Panc1 (cell line): ENCODE data around the gene IBA57. TPM values are rescaled to one million over a fixed set of nuclear protein-coding genes. Genes with fewer than 3 reads are reported as not detected.

Source experiments
- ATAC-seq: fragments of 200-7000 bp; cut with Tn5 transposase; 2 replicates; pipeline ENCODE4 v1.9.1; 2020; ENCODE audit warnings: mild to moderate bottlenecking, moderate library complexity
- BruUV-seq: library from RNA; stranded (reverse); fragments of 400-500 nt; replicated peaks from 2 replicates; lab custom pipeline; 2021; lab: Mats Ljungman, UMichigan
- CTCF ChIA-PET: fragments of 300-600 bp; sonication (Branson Sonifier 250); formaldehyde crosslinking; loops from one replicate; lab custom pipeline; 2022; ENCODE audit warnings: antibody characterized with exemption; lab: Charles Lee
- POLR2A ChIA-PET: fragments of 300-600 bp; sonication (Branson Sonifier 250); formaldehyde crosslinking; loops from one replicate; lab custom pipeline; 2022; ENCODE audit warnings: antibody characterized with exemption; lab: Charles Lee
- DNase-seq: peaks from one replicate; pipeline ENCODE4 v3.0.0-alpha.2; 2010; ENCODE audit warnings: low read depth, low spot score
- H3K27ac ChIP-seq: 2 replicates; pipeline ENCODE4 v1.5.1; 2011; ENCODE audit warnings: mild to moderate bottlenecking, low read length, inconsistent platforms
- H3K27me3 ChIP-seq: fragments of 200-500 bp; sonication (Bioruptor generic); 2 replicates; pipeline ENCODE4 v1.6.0; 2014; ENCODE audit warnings: low read length, inconsistent platforms; ENCODE audit not compliant: control insufficient read depth, insufficient read depth
- H3K36me3 ChIP-seq: fragments of 200-500 bp; sonication (Bioruptor generic); 2 replicates; pipeline ENCODE4 v1.5.1; 2014; ENCODE audit warnings: inconsistent platforms, mild to moderate bottlenecking, low read length, moderate library complexity; ENCODE audit not compliant: control insufficient read depth, insufficient read depth
- H3K4me1 ChIP-seq: 2 replicates; pipeline ENCODE4 v1.5.1; 2011; ENCODE audit warnings: inconsistent platforms, mild to moderate bottlenecking, low read length, moderate library complexity; ENCODE audit not compliant: control insufficient read depth, insufficient read depth
- H3K4me3 ChIP-seq, 2 experiments: 2 replicates each; pipeline ENCODE4 v1.5.1; 2011 to 2012; ENCODE audit warnings: low read depth in 2 of 2, low read length in 2 of 2, mild to moderate bottlenecking in 2 of 2, inconsistent platforms in 1 of 2, moderate library complexity in 1 of 2
- H3K9me3 ChIP-seq: fragments of 200-500 bp; sonication (Bioruptor generic); 2 replicates; pipeline ENCODE4 v1.5.1; 2014; ENCODE audit warnings: low read depth, mild to moderate bottlenecking, inconsistent platforms, low read length, moderate library complexity; ENCODE audit not compliant: control insufficient read depth, insufficient read depth
- POLR2AphosphoS5 ChIP-seq: IDR thresholded peaks from 2 replicates; pipeline ENCODE4 v1.6.1; 2012; ENCODE audit warnings: mild to moderate bottlenecking, low read depth, low read length, moderate library complexity
- SIN3A ChIP-seq: IDR thresholded peaks from 2 replicates; pipeline ENCODE4 v1.6.1; 2012; ENCODE audit warnings: low read depth, mild to moderate bottlenecking, low read length, moderate library complexity, borderline replicate concordance; ENCODE audit not compliant: insufficient read depth
- TCF7L2 ChIP-seq: IDR thresholded peaks from 2 replicates; pipeline ENCODE4 v1.6.1; 2011; ENCODE audit warnings: mild to moderate bottlenecking, low read depth, low read length, inconsistent platforms
- in situ Hi-C: cut with HindIII; loops from 2 replicates; pipeline ENCODE4 v1.10.0; 2016; ENCODE audit warnings: low sequenced_read_pairs, low pct_unique_long_range_greater_than_20kb
- intact Hi-C: fragments of 100-400 bp; cut with micrococcal nuclease; formaldehyde crosslinking; loops from one replicate; pipeline ENCODE4 v1.10.0; 2022; ENCODE audit not compliant: unreplicated experiment
- total RNA-seq: library from RNA; stranded (reverse); gene quantifications from one replicate; pipeline ENCODE4 v1.2.1, GENCODE V29; 2021; ENCODE audit not compliant: unreplicated experiment
- TF ChIP-seq, protein P1 (sequence below): fragments of 450-650 bp; IDR thresholded peaks from 2 replicates; pipeline ENCODE4 v1.5.1; 2017; ENCODE audit warnings: mild to moderate bottlenecking
- TF ChIP-seq, protein P2 (sequence below), 2 experiments: IDR thresholded peaks; 2 replicates each; pipeline ENCODE4 v1.6.1; 2011 to 2012; ENCODE audit warnings: low read depth in 2 of 2, control low read depth in 1 of 2, low read length in 1 of 2, mild to moderate bottlenecking in 1 of 2, moderate library complexity in 1 of 2; ENCODE audit not compliant: insufficient read depth in 1 of 2

Gene IBA57
- total RNA-seq, 1 experiment from 2014 or later: 11.3 TPM

DNA sequence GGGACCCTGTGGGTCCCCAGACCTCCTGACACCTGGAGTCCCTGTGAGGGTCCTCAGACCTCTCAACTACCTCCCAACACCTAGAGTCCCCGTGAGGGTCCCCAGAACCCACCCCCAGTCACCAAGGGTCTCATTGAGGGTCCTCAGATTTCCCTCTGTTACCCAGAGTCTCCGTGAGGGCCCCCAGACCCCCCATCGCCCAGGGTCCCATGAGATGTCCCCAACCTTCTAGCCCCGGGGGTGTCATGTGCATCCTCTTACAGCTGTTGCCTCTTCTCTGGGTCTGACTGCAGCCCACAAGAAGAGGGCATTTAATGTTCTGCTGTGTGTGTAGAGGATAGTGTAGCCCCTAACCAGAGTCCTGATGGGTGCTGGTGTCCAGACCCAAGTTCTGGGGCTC, 17.8 kb upstream of the IBA57 start:
- in situ Hi-C loops: no loop called here
- TF ChIP-seq TCF7L2: no peak
- TF ChIP-seq, protein P1, sequence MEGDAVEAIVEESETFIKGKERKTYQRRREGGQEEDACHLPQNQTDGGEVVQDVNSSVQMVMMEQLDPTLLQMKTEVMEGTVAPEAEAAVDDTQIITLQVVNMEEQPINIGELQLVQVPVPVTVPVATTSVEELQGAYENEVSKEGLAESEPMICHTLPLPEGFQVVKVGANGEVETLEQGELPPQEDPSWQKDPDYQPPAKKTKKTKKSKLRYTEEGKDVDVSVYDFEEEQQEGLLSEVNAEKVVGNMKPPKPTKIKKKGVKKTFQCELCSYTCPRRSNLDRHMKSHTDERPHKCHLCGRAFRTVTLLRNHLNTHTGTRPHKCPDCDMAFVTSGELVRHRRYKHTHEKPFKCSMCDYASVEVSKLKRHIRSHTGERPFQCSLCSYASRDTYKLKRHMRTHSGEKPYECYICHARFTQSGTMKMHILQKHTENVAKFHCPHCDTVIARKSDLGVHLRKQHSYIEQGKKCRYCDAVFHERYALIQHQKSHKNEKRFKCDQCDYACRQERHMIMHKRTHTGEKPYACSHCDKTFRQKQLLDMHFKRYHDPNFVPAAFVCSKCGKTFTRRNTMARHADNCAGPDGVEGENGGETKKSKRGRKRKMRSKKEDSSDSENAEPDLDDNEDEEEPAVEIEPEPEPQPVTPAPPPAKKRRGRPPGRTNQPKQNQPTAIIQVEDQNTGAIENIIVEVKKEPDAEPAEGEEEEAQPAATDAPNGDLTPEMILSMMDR: no peak
- TF ChIP-seq, protein P2, sequence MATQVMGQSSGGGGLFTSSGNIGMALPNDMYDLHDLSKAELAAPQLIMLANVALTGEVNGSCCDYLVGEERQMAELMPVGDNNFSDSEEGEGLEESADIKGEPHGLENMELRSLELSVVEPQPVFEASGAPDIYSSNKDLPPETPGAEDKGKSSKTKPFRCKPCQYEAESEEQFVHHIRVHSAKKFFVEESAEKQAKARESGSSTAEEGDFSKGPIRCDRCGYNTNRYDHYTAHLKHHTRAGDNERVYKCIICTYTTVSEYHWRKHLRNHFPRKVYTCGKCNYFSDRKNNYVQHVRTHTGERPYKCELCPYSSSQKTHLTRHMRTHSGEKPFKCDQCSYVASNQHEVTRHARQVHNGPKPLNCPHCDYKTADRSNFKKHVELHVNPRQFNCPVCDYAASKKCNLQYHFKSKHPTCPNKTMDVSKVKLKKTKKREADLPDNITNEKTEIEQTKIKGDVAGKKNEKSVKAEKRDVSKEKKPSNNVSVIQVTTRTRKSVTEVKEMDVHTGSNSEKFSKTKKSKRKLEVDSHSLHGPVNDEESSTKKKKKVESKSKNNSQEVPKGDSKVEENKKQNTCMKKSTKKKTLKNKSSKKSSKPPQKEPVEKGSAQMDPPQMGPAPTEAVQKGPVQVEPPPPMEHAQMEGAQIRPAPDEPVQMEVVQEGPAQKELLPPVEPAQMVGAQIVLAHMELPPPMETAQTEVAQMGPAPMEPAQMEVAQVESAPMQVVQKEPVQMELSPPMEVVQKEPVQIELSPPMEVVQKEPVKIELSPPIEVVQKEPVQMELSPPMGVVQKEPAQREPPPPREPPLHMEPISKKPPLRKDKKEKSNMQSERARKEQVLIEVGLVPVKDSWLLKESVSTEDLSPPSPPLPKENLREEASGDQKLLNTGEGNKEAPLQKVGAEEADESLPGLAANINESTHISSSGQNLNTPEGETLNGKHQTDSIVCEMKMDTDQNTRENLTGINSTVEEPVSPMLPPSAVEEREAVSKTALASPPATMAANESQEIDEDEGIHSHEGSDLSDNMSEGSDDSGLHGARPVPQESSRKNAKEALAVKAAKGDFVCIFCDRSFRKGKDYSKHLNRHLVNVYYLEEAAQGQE (IDR thresholded peaks at IDR 0.05; ENCODE audit: insufficient read depth in 1 of 2, low read depth in 2 of 2, low read length in 1 of 2): no peak
- no peak for TF ChIP-seq SIN3A
- no peak for TF ChIP-seq POLR2AphosphoS5
- no peaks in the 10 kb centered on the region for H3K27me3 ChIP-seq
- ChIA-PET CTCF (interaction anchor here (0.6 kb wide), 1 partner anchor 22 kb away, joined by 5 read pairs; no protein-coding TSS in a partner anchor), POLR2A (no interaction called here)
- no peaks in the 10 kb centered on the region; the same call in 1 of the 2 replicates for H3K36me3 ChIP-seq
- intact Hi-C loops: no loop called here
- H3K9me3 ChIP-seq: no peaks in the 10 kb centered on the region
- H3K4me3 ChIP-seq: no peak overlapping the region
- no TSS peak for BruUV-seq
- H3K4me1 ChIP-seq: peaks cover 28% of the 10 kb centered on the region
- DNase-seq (no peak), ATAC-seq (no peak)
- H3K27ac ChIP-seq: no peak overlapping the region; the same call in 1 of the 2 replicates

DNA sequence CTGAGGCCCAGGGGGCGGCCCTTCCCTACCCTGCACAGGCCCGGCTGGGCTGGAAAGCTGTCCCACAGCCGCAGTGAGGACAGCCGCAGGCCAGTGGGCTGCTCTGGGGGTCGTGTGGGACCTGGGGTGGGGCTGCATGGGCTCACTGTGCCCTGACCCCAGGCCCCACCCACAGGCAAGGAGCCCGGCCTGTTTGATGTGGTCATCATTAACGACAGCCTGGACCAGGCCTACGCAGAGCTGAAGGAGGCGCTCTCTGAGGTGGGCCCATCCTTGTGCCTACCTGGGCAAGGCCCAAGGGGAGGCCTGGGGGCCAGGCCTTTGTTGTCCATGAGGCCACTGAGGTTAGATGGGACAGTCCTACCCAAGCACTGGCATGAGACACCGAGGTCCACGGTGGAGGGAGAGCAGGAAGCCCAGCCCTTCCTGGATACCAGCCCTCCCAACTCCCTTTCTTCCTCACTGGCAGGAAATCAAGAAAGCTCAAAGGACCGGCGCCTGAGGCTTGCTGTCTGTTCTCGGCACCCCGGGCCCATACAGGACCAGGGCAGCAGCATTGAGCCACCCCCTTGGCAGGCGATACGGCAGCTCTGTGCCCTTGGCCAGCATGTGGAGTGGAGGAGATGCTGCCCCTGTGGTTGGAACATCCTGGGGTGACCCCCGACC, 17.3 kb upstream of the IBA57 start:
- no peaks in the 10 kb centered on the region for H3K27me3 ChIP-seq
- peaks cover 28% of the 10 kb centered on the region for H3K4me1 ChIP-seq
- no peak for ATAC-seq
- DNase-seq: no peak
- intact Hi-C loops: no loop called here
- POLR2A ChIA-PET: no interaction called here
- in situ Hi-C loops: no loop called here
- peak overlapping the region; percentile 48; the same call in 1 of the 2 replicates for H3K27ac ChIP-seq
- BruUV-seq: no TSS peak
- no peaks in the 10 kb centered on the region; the same call in 1 of the 2 replicates for H3K36me3 ChIP-seq
- no peaks in the 10 kb centered on the region for H3K9me3 ChIP-seq
- TF ChIP-seq TCF7L2: peak; percentile 47; the same call in 1 of the 2 replicates
- TF ChIP-seq, protein P2 (IDR thresholded peaks at IDR 0.05; ENCODE audit: insufficient read depth in 1 of 2, low read depth in 2 of 2, low read length in 1 of 2): no peak
- H3K4me3 ChIP-seq: no peak overlapping the region
- CTCF ChIA-PET: interaction anchor here (0.6 kb wide), 1 partner anchor 22 kb away, joined by 5 read pairs; no protein-coding TSS in a partner anchor
